Activated CD8-positive, alpha-beta memory T cell treated with anti-CD3 and anti-CD28 coated beads, Interleukin-2, amount 50 U/mL, for 24 hours (primary cell): ENCODE data around the gene ARL15.

Source experiments
- DNase-seq: peaks from one replicate; pipeline ENCODE4 v3.0.0-alpha.2; 2020; ENCODE audit errors: extremely low read depth

The ARL15 gene

DNA sequence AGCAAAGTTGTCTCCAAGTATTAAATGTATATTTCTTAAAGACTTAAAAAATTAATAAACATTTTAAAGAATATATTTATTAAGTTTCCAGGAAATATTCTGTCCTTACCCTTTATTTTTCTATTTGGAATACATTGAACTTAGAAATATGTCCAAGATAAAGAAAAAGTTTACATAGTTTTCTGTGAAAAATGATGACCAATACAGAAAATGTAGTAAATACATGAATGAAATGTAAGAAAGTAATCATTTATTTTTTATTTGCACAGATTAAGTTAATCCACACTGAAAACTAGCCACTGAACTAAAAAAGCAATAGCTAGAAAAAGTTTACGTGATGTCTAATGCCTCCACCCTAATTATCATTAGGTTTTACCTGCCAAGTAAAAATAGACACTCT lies 273.2 kb downstream of the ARL15 start:
- DNase-seq = no peak

DNA sequence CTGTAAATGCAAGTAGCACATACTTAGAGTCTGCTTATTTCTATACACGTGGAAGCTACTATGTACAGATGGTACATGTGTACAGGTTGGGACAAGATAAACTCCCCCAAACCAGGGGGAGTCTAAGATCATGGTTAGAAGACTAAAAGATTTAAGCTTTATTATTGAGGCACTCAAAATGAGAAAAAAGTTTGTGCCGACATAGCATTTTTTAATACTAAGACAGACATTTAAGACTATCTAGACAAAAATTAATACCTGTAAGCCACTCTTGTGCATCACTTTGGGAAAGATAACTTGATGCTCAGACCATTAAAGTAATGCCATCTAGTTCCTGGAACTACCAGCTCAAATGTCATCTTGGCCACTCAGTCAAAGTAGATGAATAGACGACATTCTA lies 279.4 kb downstream of the ARL15 start:
- no peak for DNase-seq

DNA sequence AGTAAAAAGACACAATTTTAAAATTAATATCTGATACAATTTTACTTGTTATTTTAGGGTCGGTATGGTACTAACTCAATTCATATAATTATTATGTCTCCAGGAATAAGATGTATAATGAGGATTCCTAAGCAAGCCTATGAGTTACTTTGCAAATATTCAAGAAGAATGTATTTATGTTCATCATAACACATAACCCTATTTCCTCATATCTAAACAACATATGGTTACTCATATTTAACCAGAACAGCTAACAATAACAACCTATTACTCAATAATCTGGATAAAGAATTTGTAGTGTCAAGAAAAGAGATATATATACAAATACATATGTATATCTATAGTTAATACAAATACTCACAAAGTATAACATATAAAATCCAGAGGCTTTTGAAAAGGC lies 285.9 kb downstream of the ARL15 start:
- no peak for DNase-seq

DNA sequence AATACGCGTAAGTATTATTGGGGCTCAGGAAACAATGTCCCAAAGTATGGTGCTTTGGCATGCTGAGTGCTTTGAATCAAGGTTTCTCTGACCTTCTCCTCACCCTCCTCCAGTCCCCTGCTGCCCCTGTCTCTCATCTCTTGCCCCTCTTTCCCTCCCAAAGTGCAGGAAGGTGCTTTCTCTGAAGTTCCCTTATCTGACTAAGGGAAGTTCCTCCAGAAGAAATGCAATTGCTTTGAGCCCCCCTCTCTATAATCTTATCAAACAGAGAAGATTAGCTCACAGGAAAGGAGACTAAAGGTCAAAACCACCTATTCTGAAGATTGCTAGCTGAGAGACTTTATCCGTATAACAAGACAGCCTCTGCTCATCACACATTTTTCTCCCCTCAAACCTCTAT lies 288.1 kb downstream of the ARL15 start:
- DNase-seq = no peak

DNA sequence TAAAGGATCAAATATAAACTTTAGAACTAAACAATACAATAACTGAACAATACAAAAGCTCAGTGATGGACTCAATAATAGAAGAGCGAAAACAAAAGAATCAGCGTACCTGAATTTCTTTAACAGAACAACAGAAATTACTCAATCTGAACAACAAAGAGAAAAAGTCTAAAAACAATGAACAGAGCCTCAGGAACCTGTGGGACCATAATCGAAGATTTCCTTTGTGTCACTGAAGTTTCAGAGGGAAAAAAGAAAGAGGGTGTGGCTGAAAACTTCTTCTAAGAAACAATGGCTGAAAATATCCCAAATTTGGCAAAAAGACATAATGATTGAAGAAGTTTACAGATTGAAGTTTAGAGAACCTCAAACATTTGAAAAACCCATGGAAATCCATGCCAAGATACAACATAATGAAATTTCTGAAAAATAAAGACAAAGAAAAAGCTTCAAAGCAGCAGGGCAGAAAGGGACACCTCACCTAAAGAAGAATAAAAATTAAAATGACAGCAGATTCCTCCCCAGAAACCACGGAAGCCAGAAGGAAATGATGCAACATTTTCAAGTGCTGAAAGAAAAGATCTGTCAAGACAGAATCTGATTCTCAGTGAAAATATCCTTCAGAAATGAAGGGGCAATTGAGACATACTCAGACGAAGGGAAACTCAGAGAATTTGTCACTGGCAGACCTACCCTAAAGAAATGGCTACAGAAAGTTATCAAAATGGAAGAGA lies 288.8 kb downstream of the ARL15 start:
- DNase-seq = no peak

DNA sequence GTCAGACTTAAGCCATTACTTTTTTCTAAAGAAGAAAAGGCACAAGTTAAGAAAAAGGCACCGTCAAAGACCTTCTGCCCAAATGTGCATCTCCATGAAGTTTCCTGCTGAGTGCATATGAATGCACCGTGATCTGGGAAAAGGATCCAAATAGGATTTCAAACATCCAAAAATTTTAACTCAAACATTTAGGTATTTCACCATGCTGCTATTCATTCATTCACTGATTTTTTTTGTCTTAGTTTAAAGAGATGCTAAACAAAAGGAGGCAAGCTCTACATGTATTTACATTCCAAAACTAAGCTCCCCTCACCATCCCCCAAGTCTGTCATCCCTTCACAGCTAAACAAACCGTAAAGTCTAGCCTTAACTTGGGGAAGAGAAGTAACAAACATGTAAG lies 291.9 kb downstream of the ARL15 start:
- no peak for DNase-seq

DNA sequence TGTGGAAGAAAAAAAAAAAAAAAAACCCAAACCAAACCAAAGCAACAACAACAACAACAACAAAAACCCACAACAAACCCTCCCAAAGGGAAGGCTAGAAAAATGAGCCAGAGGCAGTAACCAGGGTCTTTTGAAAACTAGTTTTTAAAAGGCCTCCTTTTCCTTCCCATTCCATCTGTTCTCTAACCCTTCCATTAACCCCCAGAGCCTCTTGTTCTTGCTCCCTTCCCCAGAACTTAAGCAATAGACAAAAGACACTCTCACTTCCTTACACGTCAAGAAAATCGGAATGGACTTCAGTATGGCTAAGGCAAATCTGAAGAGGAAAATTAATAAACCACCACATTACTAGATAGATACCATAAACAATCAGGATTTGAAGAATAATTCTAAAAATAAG lies 292.8 kb downstream of the ARL15 start:
- DNase-seq = no peak

DNA sequence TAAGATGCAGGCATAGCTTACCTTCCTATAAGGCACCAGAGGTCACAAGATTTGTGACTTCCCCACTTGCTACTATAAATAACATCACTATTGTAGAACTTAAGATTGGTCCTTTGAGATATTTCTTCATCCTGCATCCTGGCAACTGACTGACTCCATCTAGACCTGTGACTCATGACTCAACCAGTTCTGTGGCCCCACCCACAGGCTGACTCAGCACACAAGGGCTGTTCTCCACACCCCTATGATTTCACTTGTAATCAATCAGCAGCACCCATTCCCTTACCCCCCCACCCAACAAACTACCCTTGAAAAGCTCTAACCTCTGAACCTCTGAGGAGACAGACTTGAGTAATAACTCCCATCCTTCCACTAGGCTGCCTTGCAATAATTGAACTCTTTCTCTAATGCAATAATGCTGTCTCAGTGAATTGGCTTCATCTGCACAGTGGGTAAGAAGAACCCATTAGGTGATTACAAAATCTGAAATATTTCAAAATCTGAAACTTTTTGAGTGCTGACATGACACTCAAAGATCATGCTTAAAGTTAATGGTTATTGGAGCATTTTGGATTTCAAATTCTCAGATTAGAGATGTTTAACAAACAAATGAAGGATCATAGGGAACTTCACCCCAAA lies 296.7 kb downstream of the ARL15 start:
- no peak for DNase-seq

DNA sequence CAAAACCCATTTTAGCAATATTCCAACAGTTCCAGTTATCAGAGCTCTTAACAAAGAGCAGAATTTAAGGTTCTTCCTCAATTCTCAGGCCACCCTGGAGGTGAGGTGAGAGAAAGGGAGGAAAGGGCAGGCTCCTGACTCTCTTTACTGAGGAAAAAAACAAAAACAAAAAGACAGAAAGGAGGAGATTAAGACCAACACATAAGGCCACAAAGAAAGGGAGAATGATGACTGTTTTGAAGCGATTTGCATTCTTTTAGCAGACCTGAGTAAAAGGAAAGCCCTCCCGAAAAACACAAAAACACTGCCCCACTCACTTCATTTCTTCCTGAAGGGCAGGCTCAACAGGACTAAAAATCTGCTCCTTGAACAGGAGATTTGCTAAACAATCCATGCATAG lies 300.5 kb downstream of the ARL15 start:
- no peak for DNase-seq

DNA sequence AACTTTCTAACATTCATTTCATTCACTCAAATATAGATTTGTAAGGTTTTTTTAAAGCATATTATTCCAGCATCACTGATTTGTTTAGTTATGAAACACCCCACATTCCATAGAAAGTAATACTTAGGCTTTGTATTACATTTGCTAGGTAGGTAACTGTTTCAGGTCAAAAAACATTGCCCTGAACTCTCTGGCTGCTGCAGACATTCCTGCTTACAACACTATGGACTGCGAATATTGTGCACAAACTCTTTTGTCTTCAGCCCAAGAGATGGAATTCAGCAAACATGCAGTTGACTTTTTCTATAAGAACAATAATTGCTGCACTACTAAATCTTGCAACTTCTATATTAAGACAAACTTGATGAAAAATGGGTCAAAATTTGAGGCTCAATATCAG lies 301.0 kb downstream of the ARL15 start:
- DNase-seq = no peak

DNA sequence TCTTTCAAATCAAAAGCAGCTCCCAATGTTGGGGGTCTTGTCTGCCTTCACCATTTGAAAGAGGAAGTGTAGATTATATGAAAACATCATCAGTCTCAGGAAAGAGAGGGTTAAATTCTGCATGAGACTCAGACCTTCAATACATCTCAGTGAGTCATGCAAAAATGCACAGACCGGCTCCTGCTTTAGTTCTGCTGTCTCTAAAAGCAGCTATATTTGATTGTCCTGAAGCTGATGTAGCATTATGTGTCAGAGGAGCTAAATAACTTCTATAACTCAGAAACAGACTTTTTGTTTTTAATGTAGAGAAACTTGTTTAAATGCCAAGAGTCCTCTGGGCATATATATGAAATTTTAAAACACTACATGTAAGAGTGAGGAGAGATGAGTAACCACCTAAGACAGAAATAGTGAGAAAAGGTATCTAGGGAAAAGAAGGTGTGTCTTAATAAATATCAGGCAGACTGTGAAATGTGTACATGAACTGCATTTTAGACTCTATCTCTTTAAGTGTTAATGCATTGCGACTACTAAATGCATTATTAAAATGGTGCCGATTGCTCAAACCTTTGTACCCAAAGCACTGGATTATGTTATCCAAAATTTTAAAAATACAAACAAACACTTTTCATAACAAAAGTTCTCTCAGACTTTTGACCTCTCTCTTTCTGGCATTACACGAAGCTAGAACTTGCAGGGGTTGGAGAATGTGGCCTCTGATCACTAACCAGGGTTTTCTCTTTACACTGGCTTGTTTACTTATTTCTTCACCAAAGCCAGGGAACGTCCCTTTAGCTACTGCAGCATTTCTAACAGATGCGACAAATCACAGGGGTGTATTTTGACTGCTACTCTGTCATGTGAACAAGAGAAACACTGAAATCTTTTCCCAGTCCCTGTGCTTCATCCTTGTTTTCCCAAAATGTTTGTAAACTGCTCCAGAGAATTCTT lies 302.3 kb downstream of the ARL15 start:
- DNase-seq = no peak

DNA sequence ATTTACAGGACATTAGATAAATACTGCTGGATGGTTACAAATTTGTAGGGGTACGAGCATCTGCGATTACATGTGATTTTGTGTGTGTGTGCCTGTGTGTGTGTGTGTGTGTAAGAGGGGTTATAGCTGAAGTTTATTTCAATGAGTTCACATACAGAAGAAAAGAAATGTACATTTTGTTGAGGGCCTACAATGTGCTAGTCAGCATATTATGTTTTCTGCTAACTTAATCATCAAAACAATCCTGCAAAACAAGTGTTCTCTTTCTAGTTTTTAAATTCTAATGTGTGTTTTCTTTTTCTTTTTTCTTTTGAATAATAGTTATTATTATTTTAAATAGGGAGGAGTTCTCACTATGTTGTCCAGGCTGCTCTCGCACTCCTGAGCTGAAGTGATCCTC lies 305.7 kb downstream of the ARL15 start:
- no peak for DNase-seq

DNA sequence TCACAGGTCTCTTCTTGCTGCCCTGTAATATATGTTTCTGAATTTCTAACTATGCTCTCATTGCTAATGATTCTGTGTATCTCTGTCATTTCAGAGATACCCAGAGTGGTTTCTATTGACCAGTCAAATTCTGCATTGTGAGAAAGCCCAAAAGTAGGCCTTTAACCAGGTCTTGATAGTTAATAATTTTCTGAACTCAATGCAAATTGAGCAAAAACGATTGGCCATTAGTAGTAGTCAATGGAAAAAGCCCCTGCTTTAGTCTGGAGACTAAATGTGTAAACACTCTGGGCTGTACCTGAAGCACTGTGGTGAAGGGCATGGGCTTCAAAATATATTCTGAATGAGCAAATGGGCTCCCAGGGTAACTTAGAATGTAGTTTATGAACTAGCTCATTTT lies 307.6 kb downstream of the ARL15 start:
- DNase-seq = no peak

DNA sequence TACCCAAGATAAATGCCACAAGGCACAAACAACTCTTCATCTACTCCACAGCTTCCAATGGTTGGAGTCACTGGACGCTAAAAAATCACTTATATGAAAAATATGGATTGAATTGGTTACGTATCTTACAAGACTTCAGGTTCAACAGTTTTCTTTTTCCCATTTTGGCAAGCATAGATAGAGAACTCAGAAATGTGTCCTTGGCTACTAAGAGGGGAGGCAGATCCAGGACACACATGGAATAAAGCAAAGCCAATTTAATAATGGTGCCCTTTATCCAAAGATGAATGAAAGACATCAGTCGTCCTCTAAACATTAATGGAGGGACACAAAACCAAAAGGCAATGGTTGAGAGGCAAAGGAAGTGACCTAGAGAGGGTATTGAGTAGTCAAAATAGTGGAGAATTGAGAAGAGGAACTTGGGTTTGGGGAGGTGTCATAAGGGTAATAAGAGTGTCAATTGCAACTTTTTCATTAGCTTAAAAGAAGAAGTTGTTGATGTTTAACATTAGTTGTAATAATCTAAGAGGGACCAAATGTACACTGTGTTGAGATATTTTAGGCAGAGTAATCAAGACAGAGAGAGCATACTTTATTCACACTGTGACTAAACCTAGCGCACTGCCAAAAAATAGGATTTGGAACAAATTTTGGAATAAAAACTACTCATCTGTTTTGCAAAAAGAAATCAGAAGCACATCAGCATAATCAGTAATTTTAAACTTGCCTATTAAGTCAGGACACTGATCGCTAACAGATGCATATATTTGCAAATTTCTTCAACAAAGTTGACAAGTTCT lies 308.2 kb downstream of the ARL15 start:
- DNase-seq = no peak

DNA sequence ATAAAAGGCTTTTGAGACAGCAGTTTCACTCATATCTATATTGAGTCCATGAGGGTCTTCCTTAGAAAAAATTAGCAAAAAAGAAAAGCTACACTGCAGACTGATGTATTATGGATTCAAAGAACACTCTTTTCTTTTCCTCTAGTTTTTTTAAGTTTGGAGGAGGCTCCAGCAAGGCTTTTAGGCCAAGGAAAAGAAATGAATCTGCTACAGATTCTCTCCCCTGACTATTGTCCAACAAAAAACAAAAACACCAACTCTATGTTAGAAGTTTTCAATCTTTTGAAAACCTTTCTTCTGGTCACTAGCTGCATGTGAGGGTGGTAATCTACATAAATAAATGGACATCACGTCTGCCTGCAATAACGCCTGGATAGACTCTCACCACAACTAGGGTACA lies 310.4 kb downstream of the ARL15 start:
- no peak for DNase-seq

DNA sequence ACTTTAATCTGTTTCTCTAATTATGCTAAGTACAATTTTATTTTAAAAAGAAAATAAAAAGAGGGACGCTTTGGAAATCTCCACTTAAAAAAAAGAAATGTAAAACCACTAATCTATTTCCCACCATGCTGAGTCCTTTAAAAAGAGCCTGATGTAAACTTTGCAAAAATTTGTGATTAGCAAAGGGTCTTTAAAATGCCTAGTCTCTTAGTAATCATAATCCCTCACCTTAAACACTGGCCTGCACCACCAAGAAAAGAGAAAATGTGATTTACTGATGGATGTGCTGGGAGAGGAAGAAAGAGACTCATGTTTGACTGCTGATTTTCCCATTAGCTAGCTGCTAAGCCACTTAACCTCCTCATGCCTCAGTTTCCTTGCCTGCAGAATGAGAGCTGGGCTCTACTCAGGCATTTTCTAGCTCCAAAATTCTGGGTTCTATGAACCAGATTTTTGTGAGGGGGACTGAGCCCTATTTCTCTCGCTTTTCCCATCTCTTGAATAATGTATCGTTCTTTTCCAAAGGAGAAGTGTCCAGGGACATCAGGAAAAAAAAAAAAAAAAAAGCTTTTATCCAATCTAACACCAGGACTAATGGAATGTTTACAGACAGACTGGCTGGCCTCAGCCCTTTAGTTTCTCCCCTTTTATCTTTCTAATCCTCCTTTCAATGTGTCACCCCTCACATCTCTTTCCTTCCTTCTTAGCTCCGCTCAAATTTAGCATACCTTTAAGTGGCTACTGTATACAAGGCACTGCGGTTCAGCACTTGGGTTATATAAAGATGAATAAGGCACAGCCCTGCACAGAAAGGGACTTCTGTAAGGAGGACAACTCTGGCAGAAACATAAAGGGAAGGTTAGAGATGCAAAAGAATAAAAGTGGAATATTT lies 312.4 kb downstream of the ARL15 start:
- no peak for DNase-seq

DNA sequence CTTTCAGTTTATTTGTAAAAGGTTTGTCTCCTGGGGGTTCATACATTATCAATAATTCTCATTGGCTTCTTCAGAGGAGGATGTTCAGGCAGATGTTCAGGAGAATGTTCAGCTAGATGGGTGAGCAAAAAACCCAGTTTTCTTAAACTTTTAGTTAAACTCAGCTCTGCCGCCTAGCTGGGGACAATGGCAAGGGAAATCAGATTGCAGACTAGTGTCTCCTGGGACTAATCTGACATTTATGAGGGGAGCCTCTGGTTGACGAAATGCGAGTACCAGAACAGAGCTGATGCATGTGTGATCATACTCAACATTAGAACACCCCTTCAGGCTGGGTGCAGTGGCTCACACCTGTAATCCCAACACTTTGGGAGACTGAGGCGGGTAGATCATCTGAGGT lies 314.4 kb downstream of the ARL15 start:
- DNase-seq = no peak

DNA sequence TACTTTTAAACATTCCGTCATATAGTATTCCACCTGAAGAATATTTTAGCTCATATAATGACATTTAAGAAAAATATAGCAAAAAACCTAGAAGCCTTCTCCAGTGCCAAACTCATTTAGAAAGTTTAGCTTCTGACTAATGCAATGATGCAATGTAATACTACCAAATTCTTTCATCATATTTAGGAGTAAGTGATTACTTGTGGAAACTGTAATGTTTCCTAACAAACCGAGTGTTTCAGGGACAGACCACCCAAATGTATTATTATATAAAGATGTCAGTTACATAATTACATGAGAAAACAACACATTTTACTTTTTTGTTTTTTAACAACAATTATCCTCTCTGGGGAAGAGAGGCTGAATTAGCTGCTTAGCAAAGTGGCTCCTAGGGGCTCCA lies 316.2 kb downstream of the ARL15 start:
- DNase-seq = no peak

DNA sequence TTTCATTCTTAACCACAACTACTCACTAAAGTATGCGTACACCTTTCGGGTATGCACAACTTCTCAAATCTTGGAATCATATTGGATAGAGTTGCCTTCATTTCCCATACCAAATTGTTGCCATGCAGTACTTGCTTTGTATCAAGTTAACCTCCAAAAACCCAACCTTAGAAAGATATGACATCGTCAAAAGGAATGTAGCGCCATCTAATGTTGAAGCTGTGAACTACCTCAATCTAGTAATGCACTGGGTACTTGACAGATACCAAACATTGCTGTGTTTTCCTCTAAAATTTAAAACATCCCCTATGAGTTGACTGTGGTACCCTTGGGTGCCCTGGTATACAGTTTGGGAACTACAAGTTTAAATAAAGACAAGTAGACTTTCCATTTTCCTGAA lies 318.4 kb downstream of the ARL15 start:
- DNase-seq = no peak

DNA sequence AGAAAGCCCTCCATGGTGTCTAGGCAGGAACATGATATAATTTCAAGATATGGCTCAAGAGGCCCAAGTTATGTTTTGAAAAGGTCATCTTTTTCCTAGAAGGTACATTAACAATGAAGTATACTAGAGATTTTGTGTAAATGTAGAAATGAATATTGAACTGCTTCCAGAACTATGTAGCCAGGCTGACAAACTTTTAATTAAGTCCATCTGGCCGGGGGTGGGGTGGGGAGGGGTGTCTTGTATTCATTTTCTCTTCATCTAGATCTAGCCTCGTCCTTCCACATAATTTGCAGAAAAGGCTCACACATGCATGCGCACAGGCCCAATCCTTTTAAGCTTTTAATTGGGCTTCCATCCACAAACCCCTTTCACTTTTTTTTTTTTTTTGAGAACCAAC lies 323.3 kb downstream of the ARL15 start:
- no peak for DNase-seq

DNA sequence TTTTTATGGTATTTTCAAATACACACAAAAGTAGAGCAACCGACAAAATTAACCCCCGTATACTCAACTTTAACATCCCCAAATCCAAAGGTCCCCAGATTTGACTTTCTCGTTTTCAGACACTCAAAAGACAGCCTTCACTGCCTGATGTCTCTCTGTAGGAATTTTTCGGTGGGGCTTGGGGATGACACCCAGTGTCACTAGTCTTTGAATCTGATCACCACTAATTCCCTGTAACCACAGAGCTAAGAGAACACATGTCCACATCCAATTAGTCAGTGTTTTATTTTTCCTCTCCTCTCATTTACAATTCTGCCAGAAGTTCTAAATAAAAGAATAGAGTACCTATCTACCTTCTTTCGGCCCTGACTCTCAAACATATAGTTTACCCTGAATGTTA lies 324.6 kb downstream of the ARL15 start:
- DNase-seq = no peak
